Mesendoderm (in vitro differentiated cells): Measurements from ENCODE around the gene KIF5C.

Experiments
- DNase-seq: peaks from one replicate; pipeline ENCODE4 v3.0.0; 2013
- H2AK5ac ChIP-seq: 2 replicates; pipeline ENCODE4 v1.6.1; 2013; ENCODE audit warnings: low read length, inconsistent platforms
- H2BK120ac ChIP-seq: 2 replicates; pipeline ENCODE4 v1.6.1; 2013; ENCODE audit warnings: low read depth, mild to moderate bottlenecking, low read length, moderate library complexity, mixed read lengths
- H2BK15ac ChIP-seq: replicated peaks from 2 replicates; pipeline ENCODE4 v1.6.1; 2013; ENCODE audit warnings: low read depth, mild to moderate bottlenecking, moderate library complexity
- H2BK5ac ChIP-seq: 2 replicates; pipeline ENCODE4 v1.6.1; 2013; ENCODE audit warnings: low read length, inconsistent platforms
- H3K18ac ChIP-seq: 2 replicates; pipeline ENCODE4 v1.6.1; 2013; ENCODE audit warnings: mild to moderate bottlenecking, low read length, mixed read lengths
- H3K23ac ChIP-seq: one replicate; pipeline ENCODE4 v1.6.1; 2013; ENCODE audit warnings: low read length
- H3K27ac ChIP-seq: 2 replicates; pipeline ENCODE4 v1.5.1; 2013; ENCODE audit warnings: low read depth, mild to moderate bottlenecking, inconsistent platforms, low read length, moderate library complexity
- H3K27me3 ChIP-seq: 2 replicates; pipeline ENCODE4 v1.6.1; 2013; ENCODE audit warnings: low read length, control low read depth, mild to moderate bottlenecking, inconsistent platforms; ENCODE audit not compliant: insufficient read depth, poor library complexity
- H3K36me3 ChIP-seq: 2 replicates; pipeline ENCODE4 v1.6.1; 2013; ENCODE audit warnings: low read length, inconsistent platforms; ENCODE audit not compliant: control insufficient read depth, insufficient read depth
- H3K4ac ChIP-seq: one replicate; pipeline ENCODE4 v1.6.1; 2013; ENCODE audit warnings: low read depth, mild to moderate bottlenecking, low read length, moderate library complexity
- H3K4me1 ChIP-seq: 2 replicates; pipeline ENCODE4 v1.6.1; 2013; ENCODE audit warnings: low read depth, low read length, inconsistent platforms; ENCODE audit not compliant: control insufficient read depth
- H3K4me2 ChIP-seq: 2 replicates; pipeline ENCODE4 v1.6.1; 2013; ENCODE audit warnings: low read length
- H3K4me3 ChIP-seq: 2 replicates; pipeline ENCODE4 v1.5.1; 2013; ENCODE audit warnings: mild to moderate bottlenecking, low read length
- H3K56ac ChIP-seq: one replicate; pipeline ENCODE4 v1.6.1; 2013; ENCODE audit warnings: low read length
- H3K79me1 ChIP-seq: 2 replicates; pipeline ENCODE4 v1.6.1; 2013; ENCODE audit warnings: low read length, inconsistent platforms
- H3K79me2 ChIP-seq: 2 replicates; pipeline ENCODE4 v1.6.1; 2013; ENCODE audit warnings: mild to moderate bottlenecking, low read length; ENCODE audit not compliant: control insufficient read depth, insufficient read depth
- H3K9ac ChIP-seq: 2 replicates; pipeline ENCODE4 v1.6.1; 2013; ENCODE audit warnings: low read length, inconsistent platforms
- H4K5ac ChIP-seq: one replicate; pipeline ENCODE4 v1.6.1; 2013; ENCODE audit warnings: low read length
- H4K8ac ChIP-seq: one replicate; pipeline ENCODE4 v1.6.1; 2013; ENCODE audit warnings: low read depth, mild to moderate bottlenecking, control low read depth, low read length, moderate library complexity
- WGBS: extraction: QIAGEN DNeasy Blood & Tissue Kit; methylation state at CpG from one replicate; pipeline ENCODE4 v1.1.7; 2013; ENCODE audit warnings: low lambda C conversion rate, missing lambda C conversion rate; ENCODE audit not compliant: insufficient coverage; ENCODE audit errors: extremely low coverage; 5-methylcytosine and 5-hydroxymethylcytosine counted together

KIF5C gene

GRCh38 chr2:148949348-148949747 is 74.3 kb downstream of the KIF5C start:
- no peaks in the 10 kb centered on the region for H3K36me3 ChIP-seq

GRCh38 chr2:148952621-148953020 is 77.6 kb downstream of the KIF5C start:
- H3K9ac ChIP-seq = no peak overlapping the region
- H3K36me3 ChIP-seq = no peaks in the 10 kb centered on the region
- H3K4me3 ChIP-seq = no peak overlapping the region
- H3K4me1 ChIP-seq = no peaks in the 10 kb centered on the region
- no peak overlapping the region for H3K23ac ChIP-seq
- H3K18ac ChIP-seq = no peak overlapping the region
- H3K79me2 ChIP-seq = no peaks in the 10 kb centered on the region
- no peak overlapping the region for H3K4me2 ChIP-seq
- H3K56ac ChIP-seq = no peak overlapping the region
- no peak for DNase-seq
- H2BK120ac ChIP-seq = no peak overlapping the region
- H3K4ac ChIP-seq = no peak overlapping the region
- no peaks in the 10 kb centered on the region for H3K27me3 ChIP-seq
- H2AK5ac ChIP-seq = no peak overlapping the region
- no peak overlapping the region for H4K8ac ChIP-seq
- WGBS = no CpG with 5 or more reads among the region's 5 CpGs
- H2BK15ac ChIP-seq = no peak overlapping the region
- no peak overlapping the region for H3K27ac ChIP-seq
- no peak overlapping the region for H2BK5ac ChIP-seq
- no peak overlapping the region for H4K5ac ChIP-seq
- no peaks in the 10 kb centered on the region for H3K79me1 ChIP-seq

More at GRCh38 chr2:148949348-148949747, 74.3 kb downstream of the KIF5C start:
- Histone ChIP-seq H2BK15ac (no peak overlapping the region), H3K56ac (no peak overlapping the region), H4K8ac (no peak overlapping the region), H3K4ac (no peak overlapping the region), H2AK5ac (no peak overlapping the region), H3K23ac (no peak overlapping the region), H3K27me3 (no peaks in the 10 kb centered on the region), H3K4me2 (no peak overlapping the region), H3K4me3 (no peak overlapping the region), H3K4me1 (no peaks in the 10 kb centered on the region), H2BK5ac (no peak overlapping the region), H2BK120ac (no peak overlapping the region), H4K5ac (no peak overlapping the region), H3K79me1 (no peaks in the 10 kb centered on the region), H3K27ac (no peak overlapping the region), H3K79me2 (no peaks in the 10 kb centered on the region), H3K18ac (no peak overlapping the region), H3K9ac (no peak overlapping the region)
- WGBS = no CpG with 5 or more reads among the region's 7 CpGs
- no peak for DNase-seq

- Histone ChIP-seq H3K56ac (no peak overlapping the region), H4K8ac (no peak overlapping the region), H2BK120ac (no peak overlapping the region), H3K27ac (no peak overlapping the region), H2AK5ac (no peak overlapping the region), H2BK5ac (no peak overlapping the region), H3K79me2 (no peaks in the 10 kb centered on the region), H4K5ac (no peak overlapping the region), H3K4me2 (no peak overlapping the region), H3K4ac (no peak overlapping the region), H3K36me3 (no peaks in the 10 kb centered on the region), H3K23ac (no peak overlapping the region), H3K27me3 (no peaks in the 10 kb centered on the region), H2BK15ac (no peak overlapping the region), H3K18ac (no peak overlapping the region), H3K79me1 (no peaks in the 10 kb centered on the region), H3K4me1 (no peaks in the 10 kb centered on the region), H3K9ac (no peak overlapping the region), H3K4me3 (no peak overlapping the region)
- no CpG with 5 or more reads among the region's 6 CpGs for WGBS
- DNase-seq = no peak
These were observed 78.4 kb downstream of the KIF5C start for GRCh38 chr2:148953426-148953825.

GRCh38 chr2:148954536-148954935 is 79.5 kb downstream of the KIF5C start:
- no peak overlapping the region for H3K4me3 ChIP-seq
- WGBS = no CpG with 5 or more reads among the region's 3 CpGs
- no peak overlapping the region for H4K5ac ChIP-seq
- DNase-seq = no peak
- no peaks in the 10 kb centered on the region for H3K36me3 ChIP-seq
- no peaks in the 10 kb centered on the region for H3K27me3 ChIP-seq
- no peak overlapping the region for H4K8ac ChIP-seq
- no peak overlapping the region for H3K9ac ChIP-seq
- no peak overlapping the region for H3K56ac ChIP-seq
- no peak overlapping the region for H2BK15ac ChIP-seq
- H3K18ac ChIP-seq = no peak overlapping the region
- no peaks in the 10 kb centered on the region for H3K79me1 ChIP-seq
- H3K23ac ChIP-seq = no peak overlapping the region
- no peak overlapping the region for H2AK5ac ChIP-seq
- no peak overlapping the region for H3K27ac ChIP-seq
- no peaks in the 10 kb centered on the region for H3K4me1 ChIP-seq
- H3K4ac ChIP-seq = no peak overlapping the region
- H2BK120ac ChIP-seq = no peak overlapping the region
- H3K4me2 ChIP-seq = no peak overlapping the region
- H2BK5ac ChIP-seq = no peak overlapping the region
- no peaks in the 10 kb centered on the region for H3K79me2 ChIP-seq

GRCh38 chr2:148955798-148956197 is 80.8 kb downstream of the KIF5C start:
- H3K4me3 ChIP-seq = no peak overlapping the region
- no peaks in the 10 kb centered on the region for H3K79me1 ChIP-seq
- no peaks in the 10 kb centered on the region for H3K36me3 ChIP-seq
- no peaks in the 10 kb centered on the region for H3K27me3 ChIP-seq
- H2BK120ac ChIP-seq = no peak overlapping the region
- no peak overlapping the region for H2BK5ac ChIP-seq
- no peak overlapping the region for H3K23ac ChIP-seq
- H3K9ac ChIP-seq = no peak overlapping the region
- H3K4me1 ChIP-seq = no peaks in the 10 kb centered on the region
- H3K56ac ChIP-seq = no peak overlapping the region
- H2AK5ac ChIP-seq = no peak overlapping the region
- no peak overlapping the region for H2BK15ac ChIP-seq
- no CpG with 5 or more reads among the region's 5 CpGs for WGBS
- H4K5ac ChIP-seq = no peak overlapping the region
- no peak overlapping the region for H3K4me2 ChIP-seq
- no peak overlapping the region for H4K8ac ChIP-seq
- no peak overlapping the region for H3K27ac ChIP-seq
- no peaks in the 10 kb centered on the region for H3K79me2 ChIP-seq
- no peak overlapping the region for H3K18ac ChIP-seq
- no peak for DNase-seq
- no peak overlapping the region for H3K4ac ChIP-seq

GRCh38 chr2:148957023-148957422 is 82.0 kb downstream of the KIF5C start:
- Histone ChIP-seq H2AK5ac (no peak overlapping the region), H3K79me1 (no peaks in the 10 kb centered on the region), H4K5ac (no peak overlapping the region), H3K18ac (no peak overlapping the region), H3K4me2 (no peak overlapping the region), H3K27ac (no peak overlapping the region), H2BK15ac (no peak overlapping the region), H3K4ac (no peak overlapping the region), H4K8ac (no peak overlapping the region), H2BK5ac (no peak overlapping the region), H2BK120ac (no peak overlapping the region), H3K23ac (no peak overlapping the region), H3K9ac (no peak overlapping the region), H3K4me1 (no peaks in the 10 kb centered on the region), H3K36me3 (no peaks in the 10 kb centered on the region), H3K79me2 (no peaks in the 10 kb centered on the region), H3K27me3 (no peaks in the 10 kb centered on the region), H3K56ac (no peak overlapping the region), H3K4me3 (no peak overlapping the region)
- no peak for DNase-seq
- WGBS = no CpG with 5 or more reads among the region's 4 CpGs
